SU-DHL-6 (cell line): Measurements from ENCODE around the gene USP25.

Experiments used
- H2AFZ ChIP-seq: fragments of 200-600 bp; sonication (generic); 2 replicates; pipeline ENCODE4 v1.6.1; 2014; ENCODE audit warnings: low read depth, mild to moderate bottlenecking, moderate library complexity, mixed read lengths, antibody characterized with exemption, low read length; ENCODE audit not compliant: severe bottlenecking
- H3F3A ChIP-seq: fragments of 200-600 bp; shearing (Covaris generic); 2 replicates; pipeline ENCODE4 v1.6.0; 2016; ENCODE audit warnings: antibody characterized with exemption, mild to moderate bottlenecking; ENCODE audit not compliant: insufficient read depth
- H3K27ac ChIP-seq: fragments of 200-600 bp; sonication (generic); 2 replicates; pipeline ENCODE4 v1.5.1; 2016; ENCODE audit warnings: low read depth, mild to moderate bottlenecking, low read length, moderate library complexity, mixed read lengths
- H3K27me3 ChIP-seq: fragments of 200-600 bp; sonication (generic), shearing (Covaris generic); 2 replicates; pipeline ENCODE4 v1.6.0; 2014; ENCODE audit warnings: mild to moderate bottlenecking, low read length
- H3K36me3 ChIP-seq: fragments of 200-600 bp; sonication (generic); 2 replicates; pipeline ENCODE4 v1.6.1; 2014; ENCODE audit warnings: mild to moderate bottlenecking, low read length, mixed read lengths
- H3K4me2 ChIP-seq: fragments of 300-600, 200-600 bp; shearing (Covaris generic), sonication (generic); 2 replicates; pipeline ENCODE4 v1.6.0; 2014; ENCODE audit warnings: low read length, low read depth, mild to moderate bottlenecking; ENCODE audit not compliant: poor library complexity, severe bottlenecking
- H3K4me3 ChIP-seq: fragments of 200-600 bp; sonication (generic); 2 replicates; pipeline ENCODE4 v1.5.1; 2014; ENCODE audit warnings: antibody characterized with exemption, low read length, mild to moderate bottlenecking, mixed read lengths; ENCODE audit not compliant: insufficient read depth, poor library complexity, severe bottlenecking
- H3K79me2 ChIP-seq: fragments of 200-600 bp; sonication (generic); 2 replicates; pipeline ENCODE4 v1.6.1; 2014; ENCODE audit warnings: mild to moderate bottlenecking, low read length, moderate library complexity; ENCODE audit not compliant: insufficient read depth
- H3K9ac ChIP-seq: fragments of 200-600 bp; sonication (generic); 2 replicates; pipeline ENCODE4 v1.7.0; 2014; ENCODE audit warnings: mild to moderate bottlenecking, low read length
- H3K9me2 ChIP-seq: fragments of 200-600 bp; sonication (generic); replicated peaks from 2 replicates; pipeline ENCODE4 v1.6.1; 2014; ENCODE audit warnings: low read length; ENCODE audit not compliant: insufficient read depth
- H3K9me3 ChIP-seq: fragments of 200-600 bp; sonication (generic); 2 replicates; pipeline ENCODE4 v1.6.1; 2014; ENCODE audit warnings: low read length, mixed read lengths; ENCODE audit not compliant: insufficient read depth
- H4K20me1 ChIP-seq: fragments of 200-600 bp; sonication (generic); 2 replicates; pipeline ENCODE4 v1.6.1; 2014; ENCODE audit warnings: low read depth, mild to moderate bottlenecking, antibody characterized with exemption, low read length, moderate library complexity, mixed read lengths
- CTCF ChIP-seq: fragments of 200-600 bp; sonication (generic); IDR thresholded peaks from one replicate; pipeline ENCODE4 v1.5.1; 2017; ENCODE audit warnings: antibody characterized with exemption, mild to moderate bottlenecking, low read length, moderate library complexity; ENCODE audit not compliant: insufficient read depth, poor library complexity, severe bottlenecking
- EZH2phosphoT487 ChIP-seq: fragments of 200-600 bp; sonication (generic), shearing (Covaris generic); conservative IDR thresholded peaks from 2 replicates; pipeline ENCODE4 v1.6.1; 2018; ENCODE audit warnings: mild to moderate bottlenecking, antibody characterized with exemption, low read length, moderate library complexity, mixed read lengths

The USP25 gene

GRCh38 chr21:15797577-15798363, 68.0 kb downstream of the USP25 start:
- TF ChIP-seq EZH2phosphoT487 (no peak), CTCF (no peak)
- Histone ChIP-seq H3K4me3 (no peak overlapping the region), H3K9ac (no peak overlapping the region), H3K36me3 (no peaks in the 10 kb centered on the region), H3F3A (no peaks in the 10 kb centered on the region; the same call in 1 of the 2 replicates), H3K4me2 (no peak overlapping the region), H3K27me3 (no peaks in the 10 kb centered on the region), H2AFZ (no peak overlapping the region), H3K27ac (no peak overlapping the region), H3K79me2 (no peaks in the 10 kb centered on the region), H3K9me2 (no peaks in the 10 kb centered on the region), H3K9me3 (no peaks in the 10 kb centered on the region), H4K20me1 (no peaks in the 10 kb centered on the region)

- Histone ChIP-seq H3K9me2 (no peaks in the 10 kb centered on the region), H3K9me3 (no peaks in the 10 kb centered on the region), H3K27me3 (no peaks in the 10 kb centered on the region), H3K27ac (no peak overlapping the region), H3K4me3 (no peak overlapping the region), H3K4me2 (no peak overlapping the region), H3K79me2 (no peaks in the 10 kb centered on the region; the same call in 1 of the 2 replicates), H3F3A (no peaks in the 10 kb centered on the region; the same call in 1 of the 2 replicates), H3K36me3 (peaks cover 5% of the 10 kb centered on the region; the same call in 1 of the 2 replicates), H2AFZ (no peak overlapping the region), H3K9ac (no peak overlapping the region), H4K20me1 (no peaks in the 10 kb centered on the region)
- TF ChIP-seq EZH2phosphoT487 (no peak), CTCF (no peak)
These were observed 71.6 kb downstream of the USP25 start for GRCh38 chr21:15801352-15801863.

- Histone ChIP-seq H2AFZ (no peak overlapping the region), H3F3A (no peaks in the 10 kb centered on the region), H3K4me3 (no peak overlapping the region), H3K79me2 (no peaks in the 10 kb centered on the region; the same call in 1 of the 2 replicates), H3K27ac (no peak overlapping the region), H3K9ac (no peak overlapping the region), H3K9me2 (no peaks in the 10 kb centered on the region), H3K4me2 (no peak overlapping the region), H3K9me3 (no peaks in the 10 kb centered on the region), H3K36me3 (peaks cover 5% of the 10 kb centered on the region; the same call in 1 of the 2 replicates), H4K20me1 (no peaks in the 10 kb centered on the region), H3K27me3 (no peaks in the 10 kb centered on the region)
- TF ChIP-seq EZH2phosphoT487 (no peak), CTCF (no peak)
These were observed 74.6 kb downstream of the USP25 start for GRCh38 chr21:15804247-15805005.
